ENCODE data around the gene EPB41L5. TPM values are rescaled to one million over a fixed set of nuclear protein-coding genes. Genes with fewer than 3 reads are reported as not detected.

Gene EPB41L5
- total RNA-seq, 1 donor from 2014 or later: 42.7 TPM

DNA sequence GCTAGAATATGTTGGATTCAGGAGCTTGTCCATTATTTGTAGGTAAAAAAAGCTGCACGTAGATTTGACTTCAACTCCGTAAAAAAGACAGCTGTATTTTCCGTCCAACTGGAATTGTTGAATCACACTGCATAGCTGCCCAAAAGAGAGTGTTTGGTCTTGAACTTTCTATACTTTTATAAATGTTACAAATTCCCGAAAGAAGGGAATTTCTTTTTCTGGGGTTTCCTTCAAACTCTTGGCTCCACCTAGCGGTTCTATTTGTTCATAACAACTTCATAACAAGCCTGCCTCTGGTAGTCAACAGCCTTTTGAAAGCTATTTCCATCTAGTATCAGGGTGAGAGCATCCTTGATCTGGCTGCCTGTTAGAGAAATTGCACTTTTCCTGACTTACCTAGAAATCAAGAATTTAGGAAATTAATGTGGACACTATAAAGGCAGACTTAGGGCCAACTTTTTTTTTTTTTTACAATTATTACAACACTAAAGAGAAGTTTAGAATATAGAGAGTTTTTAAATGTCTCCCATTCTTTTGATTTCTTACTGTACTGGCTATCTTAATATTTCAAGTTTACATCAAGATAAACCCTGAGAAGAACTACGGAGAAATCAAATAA, 162.2 kb downstream of the EPB41L5 start:
- TF ChIP-seq, protein P1, sequence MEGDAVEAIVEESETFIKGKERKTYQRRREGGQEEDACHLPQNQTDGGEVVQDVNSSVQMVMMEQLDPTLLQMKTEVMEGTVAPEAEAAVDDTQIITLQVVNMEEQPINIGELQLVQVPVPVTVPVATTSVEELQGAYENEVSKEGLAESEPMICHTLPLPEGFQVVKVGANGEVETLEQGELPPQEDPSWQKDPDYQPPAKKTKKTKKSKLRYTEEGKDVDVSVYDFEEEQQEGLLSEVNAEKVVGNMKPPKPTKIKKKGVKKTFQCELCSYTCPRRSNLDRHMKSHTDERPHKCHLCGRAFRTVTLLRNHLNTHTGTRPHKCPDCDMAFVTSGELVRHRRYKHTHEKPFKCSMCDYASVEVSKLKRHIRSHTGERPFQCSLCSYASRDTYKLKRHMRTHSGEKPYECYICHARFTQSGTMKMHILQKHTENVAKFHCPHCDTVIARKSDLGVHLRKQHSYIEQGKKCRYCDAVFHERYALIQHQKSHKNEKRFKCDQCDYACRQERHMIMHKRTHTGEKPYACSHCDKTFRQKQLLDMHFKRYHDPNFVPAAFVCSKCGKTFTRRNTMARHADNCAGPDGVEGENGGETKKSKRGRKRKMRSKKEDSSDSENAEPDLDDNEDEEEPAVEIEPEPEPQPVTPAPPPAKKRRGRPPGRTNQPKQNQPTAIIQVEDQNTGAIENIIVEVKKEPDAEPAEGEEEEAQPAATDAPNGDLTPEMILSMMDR (conservative IDR thresholded peaks at IDR 0.05): peak; percentile 86
- H3K36me3 Mint-ChIP-seq (ENCODE audit: low read depth): peaks cover 2% of the 10 kb centered on the region
- DNase-seq (ENCODE audit: low read depth, low spot score): peak; percentile 11
- no peaks in the 10 kb centered on the region for H3K27me3 Mint-ChIP-seq (ENCODE audit: low read depth)
- no peak overlapping the region for H3K27ac Mint-ChIP-seq (ENCODE audit: unreplicated experiment)
- no peak overlapping the region for H3K4me3 Mint-ChIP-seq
- H3K9me3 Mint-ChIP-seq: no peaks in the 10 kb centered on the region
- no peaks in the 10 kb centered on the region for H3K4me1 Mint-ChIP-seq

DNA sequence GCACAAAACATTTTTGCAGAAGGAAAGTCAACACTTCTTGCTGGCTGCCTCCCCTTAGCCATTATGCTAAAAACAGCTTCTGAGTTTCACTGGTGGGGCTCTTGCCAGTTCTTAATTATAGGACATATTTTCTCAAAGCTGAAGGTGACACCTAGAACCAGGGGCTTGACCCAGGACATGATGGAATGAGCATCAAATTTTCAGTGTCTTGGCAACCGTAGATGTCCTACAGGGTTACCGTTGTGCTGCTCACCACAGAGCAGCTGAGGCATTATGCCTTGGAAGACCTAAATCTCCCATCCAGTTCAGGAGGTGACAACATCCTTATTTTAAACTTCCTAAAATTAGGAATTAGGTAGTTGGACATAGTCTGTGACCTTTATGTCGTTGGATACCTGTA, 163.6 kb downstream of the EPB41L5 start:
- Mint-ChIP-seq H3K4me1 (no peaks in the 10 kb centered on the region), H3K27me3 (ENCODE audit: low read depth) (no peaks in the 10 kb centered on the region), H3K4me3 (no peak overlapping the region), H3K27ac (ENCODE audit: unreplicated experiment) (no peak overlapping the region), H3K36me3 (ENCODE audit: low read depth) (peaks cover 2% of the 10 kb centered on the region), H3K9me3 (no peaks in the 10 kb centered on the region)
- no peak for DNase-seq (ENCODE audit: low read depth, low spot score)
- TF ChIP-seq, protein P1 (conservative IDR thresholded peaks at IDR 0.05): no peak

DNA sequence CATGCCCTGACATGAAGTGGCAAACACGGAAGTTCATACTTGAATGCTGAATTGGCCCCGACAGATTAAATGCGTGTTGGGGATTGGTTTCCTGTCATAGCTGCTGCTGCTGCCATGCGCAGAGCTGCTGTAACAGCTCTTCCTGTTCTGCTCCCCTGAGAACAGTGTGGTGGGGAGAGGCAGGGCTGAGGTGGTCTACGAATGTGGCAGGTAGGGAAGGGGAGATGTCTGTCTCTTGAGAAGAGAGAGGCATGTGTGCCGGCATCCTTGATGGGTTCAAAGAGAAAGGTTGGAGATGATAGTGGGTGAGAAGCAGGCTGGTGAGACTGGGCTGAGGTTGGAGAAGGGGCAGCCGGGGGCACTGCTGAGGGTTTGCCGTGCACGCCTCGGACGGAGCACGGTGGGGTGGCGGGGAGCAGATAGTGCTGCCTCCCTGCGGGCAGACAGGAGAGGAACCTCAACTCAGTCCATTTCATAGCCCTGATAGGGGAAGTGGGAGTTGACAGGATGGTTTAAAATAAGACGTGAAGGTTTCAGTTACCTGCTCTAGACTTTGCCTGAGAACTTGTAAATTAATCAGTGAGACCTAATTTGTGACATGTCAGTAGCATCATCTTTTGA, 164.2 kb downstream of the EPB41L5 start:
- H3K4me3 Mint-ChIP-seq: no peak overlapping the region
- H3K4me1 Mint-ChIP-seq: no peaks in the 10 kb centered on the region
- no peaks in the 10 kb centered on the region for H3K27me3 Mint-ChIP-seq (ENCODE audit: low read depth)
- TF ChIP-seq, protein P1 (conservative IDR thresholded peaks at IDR 0.05): no peak
- DNase-seq (ENCODE audit: low read depth, low spot score): no peak
- peaks cover 4% of the 10 kb centered on the region for H3K36me3 Mint-ChIP-seq (ENCODE audit: low read depth)
- no peak overlapping the region for H3K27ac Mint-ChIP-seq (ENCODE audit: unreplicated experiment)
- H3K9me3 Mint-ChIP-seq: no peaks in the 10 kb centered on the region

DNA sequence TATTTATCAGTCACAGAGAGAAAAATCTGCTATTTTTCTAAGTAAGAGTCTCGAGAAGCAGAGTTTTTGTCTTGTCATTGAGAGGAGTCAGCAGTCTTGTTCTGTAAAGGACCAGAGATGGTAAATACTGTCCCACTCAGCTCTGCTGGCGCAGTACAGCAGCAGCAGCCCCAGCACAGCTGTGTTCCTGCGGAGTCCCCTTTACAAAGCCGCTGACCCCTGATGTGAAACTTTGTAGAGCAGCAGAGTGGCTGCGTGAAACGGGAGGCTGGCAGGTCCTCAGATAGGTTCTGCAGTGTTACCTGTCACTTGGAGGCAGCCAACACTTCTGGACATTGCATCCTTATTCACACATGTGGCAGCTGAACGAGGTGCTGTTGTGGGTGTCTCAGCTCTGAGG, 165.1 kb downstream of the EPB41L5 start:
- Mint-ChIP-seq H3K9me3 (no peaks in the 10 kb centered on the region), H3K27me3 (ENCODE audit: low read depth) (no peaks in the 10 kb centered on the region), H3K4me3 (no peak overlapping the region), H3K36me3 (ENCODE audit: low read depth) (peaks cover 8% of the 10 kb centered on the region), H3K4me1 (no peaks in the 10 kb centered on the region), H3K27ac (ENCODE audit: unreplicated experiment) (no peak overlapping the region)
- TF ChIP-seq, protein P1 (conservative IDR thresholded peaks at IDR 0.05): no peak
- DNase-seq (ENCODE audit: low read depth, low spot score): no peak

DNA sequence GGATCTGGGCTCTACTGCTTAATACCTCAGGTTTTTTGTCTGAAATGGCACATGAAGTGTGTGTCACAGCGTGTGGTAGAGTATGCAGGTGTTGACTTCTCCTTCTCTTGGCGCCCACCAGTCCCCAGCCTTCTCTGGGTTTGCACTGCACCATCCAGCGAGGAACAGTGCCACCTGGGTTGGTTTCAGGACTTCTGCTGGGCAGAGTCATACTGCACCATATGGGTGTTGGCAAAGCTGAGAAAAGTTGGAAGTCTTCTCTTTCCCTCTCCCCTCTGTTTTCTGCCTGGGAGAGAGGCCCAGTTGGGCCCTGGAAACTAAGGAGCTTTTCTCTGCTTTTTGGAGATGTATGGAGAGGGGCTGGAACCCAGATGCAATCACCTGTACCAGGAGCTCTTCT, 166.5 kb downstream of the EPB41L5 start:
- Mint-ChIP-seq H3K27me3 (ENCODE audit: low read depth) (no peaks in the 10 kb centered on the region), H3K4me3 (no peak overlapping the region), H3K36me3 (ENCODE audit: low read depth) (peaks cover 17% of the 10 kb centered on the region), H3K9me3 (no peaks in the 10 kb centered on the region), H3K4me1 (no peaks in the 10 kb centered on the region), H3K27ac (ENCODE audit: unreplicated experiment) (no peak overlapping the region)
- DNase-seq (ENCODE audit: low read depth, low spot score): no peak
- TF ChIP-seq, protein P1 (conservative IDR thresholded peaks at IDR 0.05): no peak
